HUES48 (cell line): Measurements from ENCODE around the gene TRIM33.
"Not testable (repeated sequence)": the region's sequence is repeated elsewhere in the genome, so short reads cannot be mapped to it uniquely, and the experiment has no call there.

Experiments used
- H3K27ac ChIP-seq: one replicate; pipeline ENCODE4 v1.7.0; 2013; ENCODE audit warnings: low read depth, low read length, inconsistent platforms
- H3K27me3 ChIP-seq: 2 replicates; pipeline ENCODE4 v1.6.1; 2013; ENCODE audit warnings: mild to moderate bottlenecking, low read length; ENCODE audit not compliant: control insufficient read depth, insufficient read depth
- H3K36me3 ChIP-seq: 2 replicates; pipeline ENCODE4 v1.6.1; 2013; ENCODE audit warnings: low read length; ENCODE audit not compliant: control insufficient read depth, insufficient read depth
- H3K4me1 ChIP-seq: 2 replicates; pipeline ENCODE4 v1.6.1; 2013; ENCODE audit warnings: mild to moderate bottlenecking, low read length; ENCODE audit not compliant: control insufficient read depth, insufficient read depth
- H3K4me3 ChIP-seq: 2 replicates; pipeline ENCODE4 v1.5.1; 2013; ENCODE audit warnings: mild to moderate bottlenecking, low read depth, low read length
- H3K9ac ChIP-seq: 2 replicates; pipeline ENCODE4 v1.6.1; 2013; ENCODE audit warnings: mild to moderate bottlenecking, low read depth, low read length, moderate library complexity
- H3K9me3 ChIP-seq: 2 replicates; pipeline ENCODE4 v1.6.1; 2013; ENCODE audit warnings: low read length; ENCODE audit not compliant: control insufficient read depth, insufficient read depth

The TRIM33 gene

GRCh38 chr1:114448370-114449036 is 62.5 kb downstream of the TRIM33 start:
- Histone ChIP-seq H3K9me3 (no peaks in the 10 kb centered on the region), H3K36me3 (peaks cover 48% of the 10 kb centered on the region), H3K4me3 (no peak overlapping the region), H3K27me3 (no peaks in the 10 kb centered on the region), H3K27ac (no peak overlapping the region), H3K4me1 (no peaks in the 10 kb centered on the region), H3K9ac (no peak overlapping the region)

- H3K9me3 ChIP-seq = no peaks in the 10 kb centered on the region
- no peaks in the 10 kb centered on the region for H3K27me3 ChIP-seq
- peaks cover 43% of the 10 kb centered on the region for H3K36me3 ChIP-seq
- H3K27ac ChIP-seq = no peak overlapping the region
- no peak overlapping the region for H3K9ac ChIP-seq
- no peak overlapping the region for H3K4me3 ChIP-seq
- H3K4me1 ChIP-seq = no peaks in the 10 kb centered on the region
Measured at GRCh38 chr1:114446198-114446597, 64.8 kb downstream of the TRIM33 start.

- not testable (repeated sequence) for H3K4me3 ChIP-seq, H3K27me3 ChIP-seq, H3K9ac ChIP-seq, H3K9me3 ChIP-seq, H3K27ac ChIP-seq, H3K4me1 ChIP-seq
- peaks cover 33% of the 10 kb centered on the region for H3K36me3 ChIP-seq
Measured at GRCh38 chr1:114443226-114443625, 67.8 kb downstream of the TRIM33 start.

- H3K27me3 ChIP-seq = no peaks in the 10 kb centered on the region
- no peak overlapping the region for H3K4me3 ChIP-seq
- H3K36me3 ChIP-seq = peaks cover 23% of the 10 kb centered on the region
Measured at GRCh38 chr1:114441332-114441731, 69.7 kb downstream of the TRIM33 start.

GRCh38 chr1:114439369-114439768 is 71.6 kb downstream of the TRIM33 start:
- Histone ChIP-seq H3K9me3 (no peaks in the 10 kb centered on the region), H3K27me3 (no peaks in the 10 kb centered on the region), H3K27ac (no peak overlapping the region), H3K4me3 (no peak overlapping the region), H3K4me1 (no peaks in the 10 kb centered on the region; the same call in 1 of the 2 replicates), H3K9ac (no peak overlapping the region), H3K36me3 (peaks cover 11% of the 10 kb centered on the region)

More at GRCh38 chr1:114441332-114441731, 69.7 kb downstream of the TRIM33 start:
- H3K4me1 ChIP-seq = no peaks in the 10 kb centered on the region; the same call in 1 of the 2 replicates
- no peaks in the 10 kb centered on the region for H3K9me3 ChIP-seq
- H3K27ac ChIP-seq = no peak overlapping the region
- no peak overlapping the region for H3K9ac ChIP-seq

GRCh38 chr1:114437812-114438211 is 73.2 kb downstream of the TRIM33 start:
- Histone ChIP-seq H3K27ac (no peak overlapping the region), H3K9me3 (no peaks in the 10 kb centered on the region), H3K36me3 (peaks cover 15% of the 10 kb centered on the region), H3K9ac (no peak overlapping the region), H3K4me3 (no peak overlapping the region), H3K27me3 (no peaks in the 10 kb centered on the region), H3K4me1 (no peaks in the 10 kb centered on the region; the same call in 1 of the 2 replicates)

GRCh38 chr1:114436799-114437198 is 74.2 kb downstream of the TRIM33 start:
- Histone ChIP-seq H3K9me3 (no peaks in the 10 kb centered on the region), H3K36me3 (peaks cover 22% of the 10 kb centered on the region), H3K4me3 (no peak overlapping the region), H3K27me3 (no peaks in the 10 kb centered on the region), H3K27ac (no peak overlapping the region), H3K9ac (no peak overlapping the region), H3K4me1 (no peaks in the 10 kb centered on the region; the same call in 1 of the 2 replicates)

- Histone ChIP-seq H3K4me1 (no peaks in the 10 kb centered on the region), H3K27ac (no peak overlapping the region), H3K36me3 (peaks cover 37% of the 10 kb centered on the region), H3K27me3 (no peaks in the 10 kb centered on the region), H3K9me3 (no peaks in the 10 kb centered on the region), H3K9ac (no peak overlapping the region), H3K4me3 (no peak overlapping the region)
Measured at GRCh38 chr1:114435088-114435715, 75.8 kb downstream of the TRIM33 start.

GRCh38 chr1:114431026-114431425 is 80.0 kb downstream of the TRIM33 start:
- no peaks in the 10 kb centered on the region for H3K27me3 ChIP-seq
- no peak overlapping the region for H3K27ac ChIP-seq
- H3K4me3 ChIP-seq = no peak overlapping the region
- no peak overlapping the region for H3K9ac ChIP-seq
- H3K36me3 ChIP-seq = peaks cover 57% of the 10 kb centered on the region
- no peaks in the 10 kb centered on the region for H3K9me3 ChIP-seq
- H3K4me1 ChIP-seq = no peaks in the 10 kb centered on the region

GRCh38 chr1:114428083-114428754 is 82.8 kb downstream of the TRIM33 start:
- Histone ChIP-seq H3K9ac (no peak overlapping the region), H3K36me3 (peaks cover 77% of the 10 kb centered on the region)

GRCh38 chr1:114427612-114428011 is 83.4 kb downstream of the TRIM33 start:
- Histone ChIP-seq H3K4me3 (no peak overlapping the region), H3K27me3 (no peaks in the 10 kb centered on the region), H3K4me1 (no peaks in the 10 kb centered on the region), H3K9ac (no peak overlapping the region), H3K9me3 (no peaks in the 10 kb centered on the region), H3K27ac (no peak overlapping the region), H3K36me3 (peaks cover 77% of the 10 kb centered on the region)

More at GRCh38 chr1:114428083-114428754, 82.8 kb downstream of the TRIM33 start:
- Histone ChIP-seq H3K4me1 (no peaks in the 10 kb centered on the region), H3K27ac (no peak overlapping the region), H3K27me3 (no peaks in the 10 kb centered on the region), H3K9me3 (no peaks in the 10 kb centered on the region), H3K4me3 (no peak overlapping the region)
